ENCODE results near the gene PALLD. TPM values are rescaled to one million over a fixed set of nuclear protein-coding genes. Genes with fewer than 3 reads are reported as not detected.

Gene PALLD
- total and polyA plus RNA-seq, 2 of the 8 experiments (the other 6 are each of a cell fraction or from before 2014, with no cell fraction given): 10.5 to 25.0 TPM

DNA sequence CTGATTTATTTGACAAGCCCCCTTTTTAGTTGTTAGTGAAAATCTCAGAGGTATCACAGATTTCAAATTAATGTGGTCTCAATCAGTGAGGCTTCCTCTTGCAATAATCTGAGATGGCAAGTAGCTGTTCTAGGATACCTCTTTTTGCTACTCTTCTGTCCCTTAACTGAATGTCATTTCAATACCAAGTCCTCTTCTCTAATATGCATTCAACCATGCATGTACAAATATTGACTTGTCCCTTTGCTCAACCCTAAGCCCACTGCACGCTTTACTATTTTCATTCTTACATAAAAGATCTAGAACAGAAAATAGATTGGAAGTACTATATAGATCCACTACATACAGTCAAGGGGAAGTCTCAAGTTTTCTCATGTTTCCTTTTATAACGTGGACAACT lies 349.0 kb downstream of the PALLD start:
- Histone ChIP-seq H3K4ac (replicated peaks; ENCODE audit: insufficient read length, low read depth, low read length) (no peak overlapping the region), H3K4me3 (ENCODE audit: extremely low read depth in 1 of 4, insufficient read depth in 2 of 4, low read depth in 3 of 4, low read length in 4 of 4) (peak overlapping the region in 1 of 4 experiments; percentile 29; a peak in 1 of 8 replicates), H3K23me2 (ENCODE audit: low read depth, low read length) (no peaks in the 10 kb centered on the region), H3K27ac (ENCODE audit: low read depth, low read length) (no peak overlapping the region), H2AK5ac (ENCODE audit: low read depth, low read length) (no peak overlapping the region), H4K8ac (ENCODE audit: extremely low read depth, insufficient read depth, low read length) (no peak overlapping the region), H3K79me2 (ENCODE audit: control insufficient read depth in 1 of 2, insufficient read depth in 2 of 2, low read length in 2 of 2) (peaks cover 0 to 23% of the 10 kb centered on the region in 2 experiments; a peak in 2 of 4 replicates), H3K79me1 (ENCODE audit: low read depth, low read length) (no peaks in the 10 kb centered on the region), H2BK20ac (ENCODE audit: low read length) (no peak overlapping the region), H3K4me2 (ENCODE audit: insufficient read depth in 1 of 2, low read depth in 2 of 2, low read length in 2 of 2) (no peak overlapping the region), H4K5ac (ENCODE audit: insufficient read length, low read depth, low read length) (no peak overlapping the region), H3K36me3 (ENCODE audit: control insufficient read depth in 2 of 4, insufficient read depth in 4 of 4, low read length in 3 of 4) (no peaks in the 10 kb centered on the region), H3K14ac (ENCODE audit: insufficient read length) (no peak overlapping the region), H3K18ac (ENCODE audit: extremely low read depth, low read length) (no peak overlapping the region), H2BK15ac (ENCODE audit: low read length) (no peak overlapping the region), H3K27me3 (replicated peaks in 1 of 4; ENCODE audit: control insufficient read depth in 3 of 4, extremely low read depth in 1 of 4, insufficient read depth in 3 of 4, low read length in 3 of 4) (no peaks in the 10 kb centered on the region), H4K20me1 (replicated peaks in 1 of 2; ENCODE audit: control insufficient read depth in 1 of 2, insufficient read depth in 2 of 2, low read length in 2 of 2) (no peaks in the 10 kb centered on the region), H3K23ac (ENCODE audit: insufficient read length) (no peak overlapping the region), H2BK5ac (ENCODE audit: low read depth, low read length) (no peak overlapping the region), H2AFZ (ENCODE audit: low read length) (no peak overlapping the region), H3K4me1 (replicated peaks in 1 of 4; ENCODE audit: control insufficient read depth in 3 of 4, insufficient read depth in 4 of 4, low read length in 3 of 4) (peaks cover 14 to 52% (median 26%) of the 10 kb centered on the region in 4 experiments), H2BK120ac (replicated peaks; ENCODE audit: low read depth, low read length) (no peak overlapping the region), H2BK12ac (ENCODE audit: low read depth, low read length) (no peak overlapping the region), H3K56ac (replicated peaks; ENCODE audit: insufficient read length, low read depth, low read length) (no peak overlapping the region), H3K9ac (replicated peaks in 1 of 4; ENCODE audit: extremely low read depth in 1 of 4, low read depth in 3 of 4, low read length in 3 of 4) (no peak overlapping the region), H3K9me3 (ENCODE audit: insufficient read depth in 2 of 2, low read depth in 1 of 2, low read length in 1 of 2) (no peaks in the 10 kb centered on the region), H4K91ac (replicated peaks; ENCODE audit: insufficient read length, low read length) (no peak overlapping the region)
- DNase-seq (ENCODE audit: low read depth in 1 of 2, low spot score in 2 of 2) (no peak), FAIRE-seq (no peak)
- ChIA-PET CTCF (ENCODE audit: partially characterized antibody) (interaction anchor here (0.9 to 4.9 kb wide), 5 partner anchors 8 to 136 kb away, joined by 3 to 26 read pairs (median 4); no protein-coding TSS in a partner anchor), POLR2A (ENCODE audit: partially characterized antibody) (interaction anchor here (1.4 kb wide), 1 partner anchor 9 kb away, joined by 11 read pairs; no protein-coding TSS in a partner anchor)
- WGBS, 2 experiments (ENCODE audit: extremely low coverage in 1 of 2, insufficient coverage in 1 of 2, insufficient read length in 1 of 2, insufficient replicate concordance in 2 of 2, low coverage in 1 of 2, low lambda C conversion rate in 2 of 2, missing lambda C conversion rate in 1 of 2): 63% methylated on average over 2 of the region's 2 CpGs; no CpG with 5 or more reads in 1 of the 2 experiments
- TF ChIP-seq JUN (IDR thresholded peaks at IDR 0.05; ENCODE audit: low read depth, low read length) (no peak), RNF2 (IDR thresholded peaks at IDR 0.05; ENCODE audit: borderline replicate concordance, low read depth, low read length, missing control alignments, poor library complexity, severe bottlenecking) (no peak), CEBPB (IDR thresholded peaks at IDR 0.05; ENCODE audit: low read depth, low read length) (no peak), POLR2A (IDR thresholded peaks at IDR 0.05; ENCODE audit: control extremely low read depth in 1 of 2, low read depth in 2 of 2, low read length in 2 of 2) (no peak), JUND (IDR thresholded peaks at IDR 0.05; ENCODE audit: low read length) (no peak), ZNF274 (IDR thresholded peaks at IDR 0.05; ENCODE audit: borderline replicate concordance, extremely low read depth, low read length) (no peak), CHD2 (IDR thresholded peaks at IDR 0.05; ENCODE audit: low read length) (no peak)

Data from H1 (cell line).